ENCODE data around the gene PEX7.
"Not testable (repeated sequence)": the region's sequence is repeated elsewhere in the genome, so short reads cannot be mapped to it uniquely, and the experiment has no call there.

PEX7 gene

GRCh38 chr6:136791296-136792094, 30.9 kb upstream of the PEX7 start:
- peak; percentile 55 for DNase-seq

- DNase-seq, result no peak
These were observed 30.3 kb upstream of the PEX7 start for GRCh38 chr6:136792095-136792409.

DNA sequence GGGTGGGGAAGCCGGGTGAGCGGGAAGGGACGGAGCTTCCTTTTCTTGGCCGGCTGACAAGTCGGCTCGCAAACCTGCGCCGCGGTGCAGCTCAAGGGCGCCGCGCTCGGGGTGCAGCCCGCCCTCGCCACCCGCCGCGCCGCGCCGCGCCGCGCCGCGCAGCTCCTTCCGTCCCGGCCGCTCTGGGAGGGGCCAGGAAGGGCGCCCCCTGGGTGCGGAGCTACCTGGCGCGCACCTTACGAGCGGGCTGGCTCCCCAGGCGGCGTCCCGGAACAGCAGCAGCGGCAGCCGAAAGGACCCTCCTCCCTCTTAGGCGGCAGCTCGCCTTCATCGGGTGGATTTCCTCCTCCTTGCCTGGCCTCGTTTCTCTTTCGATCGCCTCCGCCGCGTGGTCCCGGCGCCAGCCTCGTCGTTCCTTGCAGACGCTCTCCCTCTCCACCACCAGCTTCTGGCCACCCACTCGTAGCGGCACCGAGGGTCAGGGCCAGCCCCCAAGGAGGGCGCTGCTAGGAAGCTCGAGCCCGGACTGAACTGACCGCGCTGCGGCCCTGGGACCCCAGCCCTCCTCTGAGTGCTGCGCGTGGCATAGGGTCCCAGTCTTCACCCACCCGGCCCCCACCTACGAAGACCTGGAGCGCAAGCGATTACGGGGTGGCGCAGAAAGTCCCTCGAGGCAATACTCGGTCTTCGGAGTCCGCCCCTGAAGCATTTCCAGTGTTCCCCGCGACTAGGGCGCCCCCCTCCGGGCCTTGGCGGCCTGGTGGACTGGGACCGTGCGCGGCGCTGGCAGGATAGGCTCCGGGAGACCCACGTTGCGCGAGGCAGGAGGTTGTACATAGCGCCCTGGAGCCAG, 29.8 kb upstream of the PEX7 start, which contains the start of gene MAP3K5:
Gene MAP3K5 (minus strand): TSS at position 68 of the 853 bp plus-strand sequence. CDS start 320 bp downstream, outside the sequence.
- DNase-seq, result peak; percentile 85

DNA sequence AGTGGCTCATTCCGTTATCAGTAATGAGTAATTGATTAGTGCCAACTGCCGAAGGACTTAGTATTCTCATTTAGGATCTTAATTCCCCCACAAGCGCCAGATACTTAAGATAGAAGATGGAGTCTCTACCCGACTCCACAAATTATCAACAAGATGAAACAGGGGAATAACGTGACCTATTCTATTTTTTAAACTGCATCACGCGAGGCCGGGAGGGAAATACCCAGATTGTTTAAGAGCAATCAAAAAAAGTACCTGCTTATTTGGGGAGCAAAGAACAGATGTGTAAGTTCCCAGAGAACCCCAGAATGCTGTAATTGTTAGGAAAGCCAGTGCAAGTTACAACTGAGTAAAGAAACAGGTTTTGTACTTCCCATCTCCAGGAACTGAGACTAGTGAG, 29.0 kb upstream of the PEX7 start:
- no peak for DNase-seq

GRCh38 chr6:136795386-136795785, 27.0 kb upstream of the PEX7 start:
- DNase-seq, result no peak

- DNase-seq, result no peak
These were observed 26.4 kb upstream of the PEX7 start for GRCh38 chr6:136795996-136796395.

DNA sequence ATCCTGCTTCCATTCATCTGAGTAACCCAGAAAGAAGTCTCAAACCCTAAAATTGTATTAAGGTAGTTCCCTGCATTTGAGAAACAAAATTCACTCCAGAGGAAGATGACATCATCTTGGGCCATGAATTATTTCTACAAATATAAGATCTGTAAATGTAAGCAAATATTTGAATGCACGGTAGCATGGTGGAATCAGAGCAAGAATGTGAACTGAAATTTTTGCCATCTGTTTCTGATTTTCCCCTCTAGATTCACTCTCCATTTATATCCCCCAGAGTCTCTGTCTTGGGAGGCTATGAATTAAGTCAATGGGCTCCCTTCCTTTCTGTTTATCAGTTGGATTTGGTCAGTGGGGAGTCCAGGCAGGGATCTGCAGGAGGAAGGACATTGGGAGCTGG, 24.3 kb upstream of the PEX7 start:
- DNase-seq, result no peak

GRCh38 chr6:136801581-136801980, 20.8 kb upstream of the PEX7 start:
- no peak for DNase-seq

- DNase-seq, result no peak
These were observed 18.8 kb upstream of the PEX7 start for GRCh38 chr6:136803608-136804007.

DNA sequence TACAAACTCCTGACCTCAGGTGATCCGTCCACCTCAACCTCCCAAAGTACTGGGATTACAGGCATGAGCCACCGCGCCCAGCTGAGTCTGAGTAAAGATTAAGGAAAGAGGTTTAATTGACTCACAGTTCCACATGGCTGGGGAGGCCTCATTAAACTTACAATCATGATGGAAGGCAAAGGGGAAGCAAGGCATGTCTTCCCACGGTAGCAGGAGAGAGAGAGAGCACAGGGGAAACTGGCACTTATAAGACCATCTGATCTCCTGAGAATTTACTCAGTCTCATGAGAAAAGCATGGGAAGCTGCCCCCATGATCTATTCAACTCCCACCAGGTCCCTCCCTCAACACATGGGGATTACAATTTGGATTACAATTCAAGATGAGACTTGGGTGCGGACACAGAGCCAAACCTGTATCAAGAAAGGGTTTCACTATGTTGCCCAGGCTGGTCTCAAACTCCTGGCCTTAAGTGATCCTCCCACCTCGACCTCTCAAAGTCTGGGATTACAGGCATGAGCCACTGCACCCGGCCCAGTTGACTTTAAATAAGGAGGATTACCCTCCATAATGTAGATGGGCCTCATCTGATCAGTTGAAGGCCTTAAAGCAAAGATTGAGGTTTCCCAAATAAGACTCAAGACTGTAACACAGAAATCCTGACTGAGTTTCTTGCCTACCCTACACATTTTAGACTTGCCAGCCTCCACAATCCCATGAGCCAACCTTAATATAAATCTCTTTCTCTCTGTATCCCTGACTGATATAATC, 13.1 kb upstream of the PEX7 start:
- no peak for DNase-seq

- no peak for DNase-seq
These were observed 11.1 kb upstream of the PEX7 start for GRCh38 chr6:136811272-136811671.

GRCh38 chr6:136812174-136812573, 10.2 kb upstream of the PEX7 start:
- DNase-seq, result no peak

DNA sequence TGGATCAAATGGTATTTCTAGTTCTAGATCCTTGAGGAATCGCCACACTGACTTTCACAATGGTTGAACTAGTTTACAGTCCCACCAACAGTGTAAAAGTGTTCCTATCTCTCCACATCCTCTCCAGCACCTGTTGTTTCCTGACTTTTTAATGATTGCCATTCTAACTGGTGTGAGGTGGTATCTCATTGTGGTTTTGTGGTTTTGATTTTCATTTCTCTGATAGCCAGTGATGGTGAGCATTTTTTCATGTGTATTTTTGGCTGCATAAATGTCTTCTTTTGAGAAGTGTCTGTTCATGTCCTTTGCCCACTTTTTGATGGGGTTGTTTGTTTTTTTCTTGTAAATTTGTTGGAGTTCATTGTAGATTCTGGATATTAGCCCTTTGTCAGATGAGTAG, 6.8 kb upstream of the PEX7 start:
- not testable (repeated sequence) for DNase-seq

- DNase-seq, result no peak
These were observed 5.7 kb upstream of the PEX7 start for GRCh38 chr6:136816656-136817055.

DNA sequence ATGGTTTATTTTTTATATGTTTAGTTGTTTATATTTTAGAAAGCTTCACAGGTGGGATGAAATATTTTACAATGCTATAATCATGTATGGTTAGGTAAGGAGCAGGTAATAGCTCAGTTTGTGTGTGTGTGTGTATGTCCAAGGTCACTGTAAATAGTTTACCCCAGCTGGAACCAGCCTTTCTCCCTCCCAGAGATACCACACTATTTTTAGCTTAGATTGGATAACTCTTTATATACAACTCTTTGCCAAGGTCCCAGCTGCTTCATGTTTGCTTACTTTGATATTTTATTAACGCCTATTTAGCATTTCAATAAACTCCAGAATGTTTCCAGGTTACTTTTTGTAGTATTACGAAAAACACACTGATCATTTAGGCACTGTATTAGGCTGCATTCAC, 1.8 kb upstream of the PEX7 start:
- no peak for DNase-seq

DNA sequence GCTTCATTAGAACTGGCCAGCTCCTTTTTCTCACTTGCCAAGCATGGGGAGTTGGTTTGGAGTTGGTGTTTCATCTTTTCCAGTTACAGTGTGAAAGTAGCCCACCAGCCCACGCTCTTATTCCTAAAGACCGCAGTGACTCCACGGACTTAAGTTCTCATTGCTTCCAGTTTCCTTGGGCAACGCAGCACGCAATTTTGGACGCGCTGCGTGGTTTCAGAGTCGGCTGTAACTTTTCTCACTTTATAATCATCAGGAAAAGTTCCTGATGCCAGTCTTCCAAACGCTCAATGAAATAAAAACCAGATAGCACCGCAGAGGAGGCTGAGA, 381 bp upstream of the PEX7 start:
- peak; percentile 65 for DNase-seq

GRCh38 chr6:136823128-136823660, 802 bp downstream of the PEX7 start:
- no peak for DNase-seq

DNA sequence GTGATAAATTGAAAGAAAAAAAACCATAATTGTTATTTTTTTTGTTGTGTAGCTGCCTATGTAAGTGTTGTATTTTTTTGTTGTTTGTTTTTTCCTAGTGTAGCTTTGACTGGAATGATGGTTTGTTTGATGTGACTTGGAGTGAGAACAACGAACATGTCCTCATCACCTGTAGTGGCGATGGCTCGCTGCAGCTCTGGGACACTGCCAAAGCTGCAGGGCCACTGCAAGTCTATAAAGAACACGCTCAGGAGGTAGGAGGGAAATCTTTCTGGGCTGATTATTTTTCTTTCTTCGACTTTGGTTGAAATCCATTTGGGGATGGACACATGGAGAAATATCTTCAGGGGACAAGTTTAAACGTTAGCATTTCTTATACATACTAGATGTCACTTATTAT, 3.8 kb downstream of the PEX7 start:
- DNase-seq, result no peak

- no peak for DNase-seq
These were observed 9.6 kb downstream of the PEX7 start for GRCh38 chr6:136831873-136832562.

DNA sequence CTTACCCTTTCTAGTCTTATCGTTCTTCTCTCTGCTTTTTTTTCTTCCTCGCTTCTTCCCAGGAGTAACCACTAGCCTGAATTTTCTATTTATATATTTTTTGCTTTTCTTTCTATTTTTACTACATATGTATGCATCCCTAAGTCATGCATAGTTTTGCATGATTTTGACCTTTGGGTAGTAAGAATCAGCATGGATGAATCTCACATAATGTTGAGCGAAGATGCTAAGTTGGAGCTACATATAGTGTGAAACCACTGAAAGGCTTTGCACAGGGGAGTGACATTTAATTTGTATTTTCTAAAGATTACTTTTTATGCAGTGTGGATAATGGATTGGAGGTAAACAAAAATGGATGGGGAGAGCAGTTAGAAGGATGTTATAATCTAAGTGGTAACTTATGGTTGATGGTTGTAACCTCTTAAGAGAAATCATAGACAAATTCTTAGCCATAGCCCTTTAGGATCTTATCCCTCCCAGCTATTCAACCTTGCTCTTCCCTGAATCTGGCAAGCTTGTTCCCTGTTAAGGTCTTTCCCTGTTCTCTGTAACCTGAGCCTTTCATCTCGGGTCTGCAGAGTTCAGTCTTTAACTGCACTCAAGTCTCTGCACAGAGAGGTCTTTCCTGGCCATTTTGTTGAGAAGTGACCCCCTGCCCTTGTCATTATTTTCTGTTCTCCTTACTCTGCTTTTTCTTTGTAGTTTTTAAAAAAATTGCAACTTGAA, 18.0 kb downstream of the PEX7 start:
- DNase-seq, result no peak

- DNase-seq, result no peak
These were observed 20.8 kb downstream of the PEX7 start for GRCh38 chr6:136843210-136843609.

DNA sequence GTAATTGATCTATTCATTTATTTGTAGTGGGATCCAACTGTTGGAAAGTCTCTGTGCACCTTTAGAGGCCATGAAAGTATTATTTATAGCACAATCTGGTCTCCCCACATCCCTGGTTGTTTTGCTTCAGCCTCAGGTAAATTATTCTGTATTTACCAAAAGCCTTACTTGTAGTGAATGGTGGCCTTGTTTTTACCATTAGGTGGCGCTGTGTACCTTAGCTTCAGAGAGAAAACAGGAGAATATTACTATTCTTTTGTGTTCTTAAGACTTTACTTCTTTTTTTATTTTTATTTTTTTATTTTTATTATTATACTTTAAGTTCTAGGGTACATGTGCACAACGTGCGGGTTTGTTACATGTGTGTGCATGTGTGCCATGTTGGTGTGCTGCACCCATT, 23.7 kb downstream of the PEX7 start:
- DNase-seq, result peak; percentile 43
